ENCODE measurements around the gene TBC1D22A.

TBC1D22A gene

DNA sequence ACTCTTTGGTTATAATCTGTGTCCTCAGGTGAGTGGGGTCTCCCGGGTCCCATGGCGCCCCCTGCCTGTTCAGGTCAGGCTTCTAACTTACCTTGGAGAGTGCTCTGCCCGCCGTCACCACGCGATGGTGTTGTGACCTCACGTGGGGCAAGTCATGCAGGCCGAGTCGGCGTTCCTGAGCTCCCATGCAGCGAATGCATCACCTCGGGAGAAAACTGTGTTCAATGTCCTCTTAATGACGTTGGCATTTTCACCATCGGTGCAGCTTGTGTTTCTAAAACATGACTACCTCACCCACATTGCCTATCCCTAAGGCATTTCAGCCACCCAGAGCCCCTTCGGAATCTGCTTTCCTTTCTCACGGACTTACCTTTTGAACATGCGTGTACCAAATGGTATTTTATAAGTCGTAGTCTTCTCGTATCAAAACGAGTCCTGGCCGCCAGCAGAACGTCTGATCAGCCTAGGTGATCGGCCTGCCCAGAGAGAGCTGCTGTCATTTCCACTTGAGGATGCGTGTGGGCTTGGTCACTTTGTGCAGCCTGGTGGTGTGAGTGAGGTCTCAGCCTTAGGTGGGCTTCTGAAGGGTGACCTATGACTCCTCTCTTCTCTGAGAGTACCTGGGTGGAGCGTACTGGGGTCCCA, 64.8 kb downstream of the TBC1D22A start:
- DNase-seq: no peak
- no peak overlapping the region for H3K27ac ChIP-seq (ENCODE audit: low read length)
- peaks cover 63% of the 10 kb centered on the region for H3K79me2 ChIP-seq (ENCODE audit: low read length)
- H3K36me3 ChIP-seq (replicated peaks; ENCODE audit: insufficient read depth, low read length): no peaks in the 10 kb centered on the region
- H3K4me3 ChIP-seq (ENCODE audit: low read length): no peak overlapping the region
- H3K4me1 ChIP-seq (ENCODE audit: low read length): no peaks in the 10 kb centered on the region
- H4K20me1 ChIP-seq (ENCODE audit: insufficient read depth, low read length): no peaks in the 10 kb centered on the region
- H2AFZ ChIP-seq (ENCODE audit: low read length): no peak overlapping the region
- no peaks in the 10 kb centered on the region for H3K9me3 ChIP-seq (replicated peaks; ENCODE audit: insufficient read depth, low read length)
- no peak for TF ChIP-seq EZH2phosphoT487 (IDR thresholded peaks at IDR 0.05; ENCODE audit: low read length)
- TF ChIP-seq, protein P1, sequence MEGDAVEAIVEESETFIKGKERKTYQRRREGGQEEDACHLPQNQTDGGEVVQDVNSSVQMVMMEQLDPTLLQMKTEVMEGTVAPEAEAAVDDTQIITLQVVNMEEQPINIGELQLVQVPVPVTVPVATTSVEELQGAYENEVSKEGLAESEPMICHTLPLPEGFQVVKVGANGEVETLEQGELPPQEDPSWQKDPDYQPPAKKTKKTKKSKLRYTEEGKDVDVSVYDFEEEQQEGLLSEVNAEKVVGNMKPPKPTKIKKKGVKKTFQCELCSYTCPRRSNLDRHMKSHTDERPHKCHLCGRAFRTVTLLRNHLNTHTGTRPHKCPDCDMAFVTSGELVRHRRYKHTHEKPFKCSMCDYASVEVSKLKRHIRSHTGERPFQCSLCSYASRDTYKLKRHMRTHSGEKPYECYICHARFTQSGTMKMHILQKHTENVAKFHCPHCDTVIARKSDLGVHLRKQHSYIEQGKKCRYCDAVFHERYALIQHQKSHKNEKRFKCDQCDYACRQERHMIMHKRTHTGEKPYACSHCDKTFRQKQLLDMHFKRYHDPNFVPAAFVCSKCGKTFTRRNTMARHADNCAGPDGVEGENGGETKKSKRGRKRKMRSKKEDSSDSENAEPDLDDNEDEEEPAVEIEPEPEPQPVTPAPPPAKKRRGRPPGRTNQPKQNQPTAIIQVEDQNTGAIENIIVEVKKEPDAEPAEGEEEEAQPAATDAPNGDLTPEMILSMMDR (IDR thresholded peaks at IDR 0.05; ENCODE audit: low read length): no peak
- H3K9me2 ChIP-seq (replicated peaks; ENCODE audit: insufficient read depth, low read length): no peaks in the 10 kb centered on the region
- H3F3A ChIP-seq (ENCODE audit: insufficient read depth, low read length): no peaks in the 10 kb centered on the region
- no peaks in the 10 kb centered on the region for H3K27me3 ChIP-seq (replicated peaks; ENCODE audit: insufficient read depth, low read length)
- no peak overlapping the region for H3K4me2 ChIP-seq (ENCODE audit: low read depth, low read length)
- H3K9ac ChIP-seq (ENCODE audit: low read length): no peak overlapping the region

DNA sequence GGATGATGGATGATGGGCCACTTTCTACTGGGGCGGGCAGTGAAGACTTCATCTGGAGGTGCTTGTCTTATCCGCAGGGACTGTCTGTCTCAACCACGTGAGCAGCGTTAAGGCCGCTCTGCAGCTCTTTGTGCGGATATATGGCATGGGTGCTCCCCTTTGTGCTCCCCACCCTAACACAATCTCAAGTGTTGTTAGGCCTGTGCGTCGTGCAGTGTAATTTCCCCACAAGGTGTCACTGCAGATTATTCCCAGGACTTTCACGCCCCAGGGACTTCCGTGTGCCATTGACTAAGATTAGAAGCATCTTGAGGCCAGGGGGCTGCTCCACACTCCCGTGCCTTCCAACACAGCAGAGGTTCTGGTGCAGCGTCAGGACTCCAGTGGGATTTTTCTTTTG, 65.3 kb downstream of the TBC1D22A start:
- no peak for DNase-seq
- H3K4me1 ChIP-seq (ENCODE audit: low read length): no peaks in the 10 kb centered on the region
- no peak overlapping the region for H3K27ac ChIP-seq (ENCODE audit: low read length)
- H3K79me2 ChIP-seq (ENCODE audit: low read length): peaks cover 58% of the 10 kb centered on the region
- H3K4me3 ChIP-seq (ENCODE audit: low read length): no peak overlapping the region
- no peak overlapping the region for H2AFZ ChIP-seq (ENCODE audit: low read length)
- no peaks in the 10 kb centered on the region for H3F3A ChIP-seq (ENCODE audit: insufficient read depth, low read length)
- H3K27me3 ChIP-seq (replicated peaks; ENCODE audit: insufficient read depth, low read length): no peaks in the 10 kb centered on the region
- TF ChIP-seq, protein P1 (IDR thresholded peaks at IDR 0.05; ENCODE audit: low read length): no peak
- H3K9me3 ChIP-seq (replicated peaks; ENCODE audit: insufficient read depth, low read length): no peaks in the 10 kb centered on the region
- no peaks in the 10 kb centered on the region for H3K9me2 ChIP-seq (replicated peaks; ENCODE audit: insufficient read depth, low read length)
- H3K4me2 ChIP-seq (ENCODE audit: low read depth, low read length): no peak overlapping the region
- H3K36me3 ChIP-seq (replicated peaks; ENCODE audit: insufficient read depth, low read length): no peaks in the 10 kb centered on the region
- H4K20me1 ChIP-seq (ENCODE audit: insufficient read depth, low read length): no peaks in the 10 kb centered on the region
- no peak overlapping the region for H3K9ac ChIP-seq (ENCODE audit: low read length)

DNA sequence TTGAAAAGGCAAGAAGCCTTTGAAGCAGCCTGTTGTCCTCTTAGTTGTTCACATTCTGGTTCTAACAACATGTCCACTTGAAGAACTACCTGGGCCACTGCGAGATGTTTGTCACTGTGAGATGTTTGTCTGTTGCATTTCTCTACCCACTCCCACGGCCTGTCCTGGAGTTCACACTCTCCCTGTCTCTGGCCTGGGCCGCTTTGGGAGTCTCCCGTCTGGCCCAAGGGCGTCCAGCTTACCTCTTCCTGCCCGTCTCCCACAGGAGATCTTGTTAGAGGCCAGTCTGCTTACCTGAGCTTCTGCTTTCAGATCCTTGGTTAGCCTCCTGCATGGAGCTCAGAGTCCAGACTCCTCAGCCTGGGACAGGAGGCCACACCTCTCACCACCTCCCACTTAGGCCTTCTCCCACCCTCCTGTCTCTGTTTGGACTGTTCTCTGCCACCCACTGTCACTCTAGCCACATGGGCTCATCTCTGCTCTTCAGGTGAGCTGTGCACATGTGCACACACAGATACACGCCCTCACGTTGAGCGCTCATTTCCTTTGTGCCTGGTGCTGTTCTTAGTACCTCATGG, 66.0 kb downstream of the TBC1D22A start:
- Histone ChIP-seq H4K20me1 (ENCODE audit: insufficient read depth, low read length) (no peaks in the 10 kb centered on the region), H2AFZ (ENCODE audit: low read length) (no peak overlapping the region), H3K9ac (ENCODE audit: low read length) (no peak overlapping the region), H3K27ac (ENCODE audit: low read length) (no peak overlapping the region), H3F3A (ENCODE audit: insufficient read depth, low read length) (no peaks in the 10 kb centered on the region), H3K27me3 (replicated peaks; ENCODE audit: insufficient read depth, low read length) (no peaks in the 10 kb centered on the region), H3K36me3 (replicated peaks; ENCODE audit: insufficient read depth, low read length) (no peaks in the 10 kb centered on the region), H3K4me2 (ENCODE audit: low read depth, low read length) (no peak overlapping the region), H3K4me3 (ENCODE audit: low read length) (no peak overlapping the region), H3K9me2 (replicated peaks; ENCODE audit: insufficient read depth, low read length) (no peaks in the 10 kb centered on the region), H3K4me1 (ENCODE audit: low read length) (no peaks in the 10 kb centered on the region), H3K79me2 (ENCODE audit: low read length) (peaks cover 54% of the 10 kb centered on the region), H3K9me3 (replicated peaks; ENCODE audit: insufficient read depth, low read length) (no peaks in the 10 kb centered on the region)
- no peak for DNase-seq
- no peak for TF ChIP-seq EZH2phosphoT487 (IDR thresholded peaks at IDR 0.05; ENCODE audit: low read length)
- TF ChIP-seq EZH2 (optimal IDR thresholded peaks at IDR 0.05; ENCODE audit: low read depth, low read length): no peak
- TF ChIP-seq, protein P1 (IDR thresholded peaks at IDR 0.05; ENCODE audit: low read length): no peak
